Chondrocyte (in vitro differentiated cells): ENCODE results near the gene RSRC1. TPM values are rescaled to one million over a fixed set of nuclear protein-coding genes. Genes with fewer than 3 reads are reported as not detected.

Source experiments
- DNase-seq: peaks from one replicate; pipeline ENCODE4 v3.0.0; 2021; ENCODE audit warnings: mixed read lengths, low spot score
- H3K27ac Mint-ChIP-seq: one replicate; pipeline ENCODE4 v1.8.0; 2021; ENCODE audit warnings: mild to moderate bottlenecking, moderate library complexity, mixed read lengths; ENCODE audit not compliant: unreplicated experiment
- H3K27me3 Mint-ChIP-seq: 2 replicates; pipeline ENCODE4 v1.8.0; 2021; ENCODE audit warnings: low read depth, mixed read lengths
- H3K36me3 Mint-ChIP-seq: 2 replicates; pipeline ENCODE4 v1.8.0; 2021; ENCODE audit warnings: low read depth, mixed read lengths
- H3K4me1 Mint-ChIP-seq: 2 replicates; pipeline ENCODE4 v1.8.0; 2021; ENCODE audit warnings: low read depth, mild to moderate bottlenecking, mixed read lengths
- H3K4me3 Mint-ChIP-seq: one replicate; pipeline ENCODE4 v1.8.0; 2021; ENCODE audit warnings: mild to moderate bottlenecking, moderate library complexity, mixed read lengths; ENCODE audit not compliant: unreplicated experiment
- H3K9me3 Mint-ChIP-seq: 2 replicates; pipeline ENCODE4 v1.8.0; 2021; ENCODE audit warnings: low read depth, mixed read lengths
- CTCF ChIP-seq: fragments of 200-600 bp; sonication (generic); IDR thresholded peaks from 2 replicates; pipeline ENCODE4 v1.5.0; 2021; ENCODE audit warnings: antibody characterized with exemption, mild to moderate bottlenecking, moderate library complexity
- total RNA-seq: library from RNA; stranded (reverse); gene quantifications from 3 replicates; pipeline ENCODE4 v1.2.1, GENCODE V29; 2021

The RSRC1 gene
- total RNA-seq, 1 donor from 2014 or later: 23.5 TPM

- peaks cover 4% of the 10 kb centered on the region for H3K9me3 Mint-ChIP-seq
- no peaks in the 10 kb centered on the region for H3K27me3 Mint-ChIP-seq
- no peak overlapping the region for H3K27ac Mint-ChIP-seq
- H3K4me3 Mint-ChIP-seq: no peak overlapping the region
- no peak for TF ChIP-seq CTCF
- H3K4me1 Mint-ChIP-seq: peaks cover 6% of the 10 kb centered on the region
- H3K36me3 Mint-ChIP-seq: no peaks in the 10 kb centered on the region
- DNase-seq: no peak
These were observed 343.1 kb downstream of the RSRC1 start for GRCh38 chr3:158453004-158453403.

GRCh38 chr3:158453865-158454264 lies 344.0 kb downstream of the RSRC1 start:
- no peak overlapping the region for H3K27ac Mint-ChIP-seq
- H3K4me1 Mint-ChIP-seq: peaks cover 6% of the 10 kb centered on the region
- H3K4me3 Mint-ChIP-seq: no peak overlapping the region
- H3K27me3 Mint-ChIP-seq: no peaks in the 10 kb centered on the region
- H3K36me3 Mint-ChIP-seq: no peaks in the 10 kb centered on the region
- TF ChIP-seq CTCF: no peak
- no peak for DNase-seq
- peaks cover 4% of the 10 kb centered on the region for H3K9me3 Mint-ChIP-seq

- Mint-ChIP-seq H3K27me3 (no peaks in the 10 kb centered on the region), H3K9me3 (peaks cover 4% of the 10 kb centered on the region), H3K4me3 (no peak overlapping the region), H3K36me3 (no peaks in the 10 kb centered on the region), H3K4me1 (peaks cover 6% of the 10 kb centered on the region), H3K27ac (peak overlapping the region; percentile 59)
- TF ChIP-seq CTCF: no peak
- no peak for DNase-seq
These were observed 345.5 kb downstream of the RSRC1 start for GRCh38 chr3:158455406-158455805.

- H3K9me3 Mint-ChIP-seq: peaks cover 4% of the 10 kb centered on the region
- no peak for DNase-seq
- no peak overlapping the region for H3K4me3 Mint-ChIP-seq
- no peak for TF ChIP-seq CTCF
- no peaks in the 10 kb centered on the region for H3K27me3 Mint-ChIP-seq
- no peaks in the 10 kb centered on the region for H3K36me3 Mint-ChIP-seq
- no peak overlapping the region for H3K27ac Mint-ChIP-seq
- H3K4me1 Mint-ChIP-seq: peaks cover 6% of the 10 kb centered on the region
These were observed 346.2 kb downstream of the RSRC1 start for GRCh38 chr3:158456114-158456513.

GRCh38 chr3:158458464-158458863 lies 348.6 kb downstream of the RSRC1 start:
- DNase-seq: no peak
- Mint-ChIP-seq H3K4me1 (peaks cover 6% of the 10 kb centered on the region), H3K9me3 (peaks cover 4% of the 10 kb centered on the region), H3K27me3 (no peaks in the 10 kb centered on the region), H3K27ac (no peak overlapping the region), H3K4me3 (no peak overlapping the region), H3K36me3 (no peaks in the 10 kb centered on the region)
- no peak for TF ChIP-seq CTCF
